SW480 (cell line): ENCODE results near the gene SASH1.

Source experiments
- DNase-seq: peaks from one replicate; pipeline ENCODE4 v3.0.0-alpha.2; 2016; ENCODE audit warnings: low spot score

Gene SASH1

DNA sequence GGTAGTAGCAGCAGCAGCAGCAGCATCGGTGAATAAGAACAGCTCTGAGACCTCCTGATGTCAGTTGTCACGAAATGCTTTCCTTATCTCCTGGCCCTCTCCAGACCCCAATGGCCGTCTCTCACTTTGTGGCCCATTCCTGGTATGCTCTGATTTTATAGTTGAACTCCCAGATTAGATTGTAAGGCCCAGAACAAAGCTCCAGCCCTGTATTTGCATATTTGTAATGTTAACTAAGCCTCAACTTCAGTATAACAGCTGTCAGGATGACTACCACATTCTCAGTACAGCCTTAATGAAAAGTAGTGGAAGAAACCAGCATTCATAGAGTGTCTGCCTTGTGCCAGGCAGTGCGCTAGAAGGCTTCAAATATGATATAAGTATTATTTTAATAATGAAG is 180.9 kb downstream of the SASH1 start:
- no peak for DNase-seq

DNA sequence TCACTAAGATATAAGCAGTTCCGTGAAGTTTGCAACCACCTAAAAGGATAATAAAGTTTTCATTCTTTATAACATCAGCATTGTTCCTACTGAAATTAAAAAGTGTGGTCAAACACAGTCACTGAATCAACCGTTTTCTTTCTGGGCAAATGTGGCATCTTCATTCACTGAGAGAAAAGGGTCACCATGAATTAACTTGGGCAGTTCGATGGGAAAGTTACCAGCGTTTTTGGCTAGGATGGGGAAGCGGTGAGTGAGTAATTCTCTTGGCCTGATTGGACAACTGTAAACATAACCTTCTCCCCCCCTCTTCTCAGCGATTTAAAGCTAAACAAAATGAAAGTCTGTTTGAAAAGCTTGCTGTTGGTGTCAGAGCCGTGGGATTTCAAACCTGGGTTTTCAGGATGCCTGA is 181.8 kb downstream of the SASH1 start:
- DNase-seq, result no peak

DNA sequence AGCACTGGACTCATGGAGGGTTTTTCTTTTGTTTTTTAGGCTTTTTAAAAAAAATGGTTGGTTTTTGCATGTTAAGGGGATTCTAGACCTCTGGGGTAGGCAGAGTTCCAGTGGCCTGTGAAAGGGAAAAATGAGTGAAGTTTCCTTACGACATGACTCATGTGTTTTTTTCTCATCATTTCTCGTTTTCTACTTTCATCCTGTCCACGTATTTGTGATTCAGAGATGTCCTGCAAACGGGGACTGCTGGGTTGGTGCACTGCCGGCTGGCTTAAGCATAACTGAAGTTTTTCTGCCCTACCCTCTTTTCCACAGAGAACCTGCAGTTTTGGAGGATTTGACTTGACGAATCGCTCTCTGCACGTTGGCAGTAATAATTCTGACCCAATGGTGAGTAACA is 182.3 kb downstream of the SASH1 start:
- no peak for DNase-seq

DNA sequence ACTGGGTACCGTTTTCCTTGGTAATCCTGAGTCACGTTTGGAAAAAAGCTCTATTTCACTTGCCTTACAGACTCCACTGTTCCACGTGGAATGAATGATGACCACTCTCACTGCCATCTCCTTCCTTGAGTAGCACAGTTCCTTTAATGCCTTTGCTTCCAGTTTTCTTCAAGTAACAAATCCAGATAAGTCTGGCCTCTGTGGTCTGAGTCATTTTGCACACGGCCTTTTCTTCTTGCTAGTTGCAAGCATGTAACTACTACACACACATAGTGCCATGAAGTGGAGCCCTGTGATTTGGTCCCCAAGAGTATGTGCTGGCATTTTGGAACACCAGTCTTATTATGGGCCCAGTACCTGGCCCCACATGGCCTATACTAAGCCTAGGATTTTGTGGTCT is 182.8 kb downstream of the SASH1 start:
- no peak for DNase-seq

- DNase-seq, result no peak
These were observed 183.5 kb downstream of the SASH1 start for GRCh38 chr6:148526145-148526544.

GRCh38 chr6:148528292-148528691 is 185.7 kb downstream of the SASH1 start:
- DNase-seq, result no peak

- DNase-seq, result no peak
These were observed 186.4 kb downstream of the SASH1 start for GRCh38 chr6:148529010-148529409.

DNA sequence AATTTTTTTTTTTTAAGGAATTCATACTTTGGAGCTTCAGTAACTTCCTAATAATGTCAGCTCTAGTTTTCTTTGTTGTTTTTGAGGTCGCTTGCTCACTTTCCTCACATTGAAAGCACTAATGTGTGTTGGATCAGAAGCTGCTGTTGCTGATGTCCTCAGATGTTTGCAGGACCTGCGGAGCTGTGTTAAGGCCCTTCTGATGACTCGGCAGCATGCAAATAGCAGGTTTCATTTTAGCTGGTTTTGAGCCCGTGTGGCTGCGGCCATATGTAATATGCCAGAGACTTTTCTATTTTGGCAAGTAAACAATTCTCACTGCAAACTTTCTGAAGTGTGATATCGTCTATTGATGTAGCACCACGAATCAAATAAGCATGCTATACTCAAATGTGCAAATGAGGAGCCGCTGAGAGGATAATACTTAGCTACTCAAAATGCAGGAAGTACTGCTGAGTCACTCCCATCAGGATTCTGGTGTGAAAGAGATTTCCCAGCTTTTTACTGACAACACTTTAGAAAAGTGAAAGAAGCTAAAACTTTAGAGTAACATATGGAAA is 187.8 kb downstream of the SASH1 start:
- no peak for DNase-seq

DNA sequence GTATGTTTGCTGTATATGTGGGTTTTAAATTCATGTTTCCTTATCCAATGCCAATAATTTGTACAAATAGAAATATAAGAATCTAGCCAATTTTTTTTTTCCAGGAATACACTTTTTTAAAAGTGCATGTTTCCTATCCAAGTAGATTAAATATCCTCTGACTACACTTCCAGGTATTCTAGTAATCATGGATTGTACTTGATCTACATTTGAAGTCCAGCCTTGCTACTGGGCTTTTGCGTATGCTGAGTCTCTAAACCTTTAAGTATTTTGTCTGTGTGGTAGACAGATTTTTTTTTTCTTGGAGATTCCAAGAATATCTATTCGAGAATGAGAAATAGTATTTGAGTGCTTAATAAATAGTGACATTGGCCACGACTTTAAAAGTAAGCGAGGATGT is 188.3 kb downstream of the SASH1 start:
- no peak for DNase-seq

DNA sequence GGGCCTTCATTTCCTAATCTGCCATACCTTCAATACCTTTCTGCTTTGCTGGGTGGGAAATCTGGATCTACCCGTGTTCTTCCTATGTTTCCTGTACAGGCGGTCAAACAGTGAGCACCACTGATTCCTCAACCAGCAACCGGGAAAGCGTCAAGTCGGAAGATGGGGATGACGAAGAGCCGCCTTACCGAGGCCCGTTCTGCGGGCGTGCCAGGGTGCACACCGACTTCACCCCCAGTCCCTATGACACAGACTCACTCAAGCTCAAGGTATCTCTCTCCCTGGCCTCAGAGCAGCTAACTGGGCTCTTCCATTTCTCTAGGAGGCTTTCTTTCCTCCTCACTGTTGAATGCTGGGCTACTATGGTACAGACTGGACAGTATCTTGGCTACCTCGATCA is 190.1 kb downstream of the SASH1 start:
- DNase-seq, result no peak

- no peak for DNase-seq
These were observed 190.9 kb downstream of the SASH1 start for GRCh38 chr6:148533309-148534107.

DNA sequence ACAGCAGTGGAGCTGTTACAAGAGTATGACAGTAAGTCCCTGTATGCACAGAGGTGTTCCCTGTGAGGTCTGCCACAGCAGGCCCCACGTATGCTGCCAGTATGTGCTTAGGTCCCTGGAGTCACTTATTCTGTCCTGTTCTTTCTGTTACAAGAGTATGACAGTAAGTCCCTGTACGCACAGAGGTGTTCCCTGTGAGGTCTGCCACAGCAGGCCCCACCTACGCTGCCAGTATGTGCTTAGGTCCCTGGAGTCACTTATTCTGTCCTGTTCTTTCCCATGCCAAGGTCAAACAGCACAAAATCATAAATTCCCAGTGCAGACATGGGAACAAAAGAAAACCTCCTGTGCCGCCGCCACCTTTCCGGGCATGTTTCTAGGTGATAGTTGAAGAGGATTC is 192.2 kb downstream of the SASH1 start:
- DNase-seq, result no peak

DNA sequence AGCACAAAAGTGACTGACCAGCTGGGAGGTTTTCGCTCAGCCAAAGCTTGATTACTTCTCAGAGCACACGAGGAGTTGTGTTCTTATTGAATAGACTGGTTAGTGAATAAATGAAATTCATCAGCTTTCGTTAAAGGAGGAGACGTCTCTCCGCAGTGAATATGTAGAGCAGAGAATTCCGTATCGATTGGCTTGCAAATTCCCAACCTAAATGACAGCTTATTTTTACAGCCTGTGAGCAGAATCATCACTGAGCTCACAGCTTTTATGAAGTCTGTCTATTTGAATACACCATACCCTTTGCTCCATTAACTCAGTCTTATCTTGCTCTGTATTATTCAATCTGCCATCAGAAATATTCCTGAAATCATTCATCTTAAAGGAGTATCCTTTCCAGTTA is 192.7 kb downstream of the SASH1 start:
- DNase-seq, result no peak

GRCh38 chr6:148535976-148536375 is 193.3 kb downstream of the SASH1 start:
- no peak for DNase-seq

GRCh38 chr6:148538261-148539190 is 195.9 kb downstream of the SASH1 start:
- no peak for DNase-seq

GRCh38 chr6:148543540-148543939 is 200.9 kb downstream of the SASH1 start:
- no peak for DNase-seq

- DNase-seq, result no peak
These were observed 201.8 kb downstream of the SASH1 start for GRCh38 chr6:148544421-148544820.

GRCh38 chr6:148545901-148546300 is 203.3 kb downstream of the SASH1 start:
- DNase-seq, result no peak

- DNase-seq, result no peak
These were observed 204.5 kb downstream of the SASH1 start for GRCh38 chr6:148547110-148547509.

DNA sequence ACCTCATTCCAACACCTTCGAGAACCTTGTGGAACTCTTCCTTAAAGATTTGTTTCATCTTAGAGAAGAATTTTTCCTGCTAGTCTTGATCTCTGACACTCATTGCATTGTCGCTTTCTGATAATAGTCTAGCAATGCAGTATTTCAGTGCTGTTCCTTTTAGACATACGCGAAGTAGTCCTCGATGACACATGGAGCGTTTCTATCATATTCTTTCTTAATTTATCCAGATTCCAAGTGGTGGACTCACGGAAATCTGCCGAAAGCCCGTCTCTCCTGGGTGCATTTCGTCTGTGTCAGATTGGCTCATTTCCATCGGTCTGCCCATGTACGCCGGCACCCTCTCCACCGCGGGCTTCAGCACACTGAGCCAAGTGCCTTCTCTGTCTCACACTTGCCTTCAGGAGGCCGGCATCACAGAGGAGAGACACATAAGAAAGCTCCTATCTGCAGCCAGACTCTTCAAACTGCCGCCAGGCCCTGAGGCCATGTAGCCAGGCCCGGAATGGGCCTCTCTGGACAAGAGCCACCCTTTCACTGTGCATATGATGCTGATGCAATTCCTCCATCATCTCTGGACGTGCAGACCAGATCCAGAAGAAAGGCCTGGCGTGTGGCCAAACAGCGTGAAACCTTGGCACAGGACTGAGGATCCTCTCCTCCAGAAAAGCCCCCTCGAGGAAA is 205.6 kb downstream of the SASH1 start:
- no peak for DNase-seq

DNA sequence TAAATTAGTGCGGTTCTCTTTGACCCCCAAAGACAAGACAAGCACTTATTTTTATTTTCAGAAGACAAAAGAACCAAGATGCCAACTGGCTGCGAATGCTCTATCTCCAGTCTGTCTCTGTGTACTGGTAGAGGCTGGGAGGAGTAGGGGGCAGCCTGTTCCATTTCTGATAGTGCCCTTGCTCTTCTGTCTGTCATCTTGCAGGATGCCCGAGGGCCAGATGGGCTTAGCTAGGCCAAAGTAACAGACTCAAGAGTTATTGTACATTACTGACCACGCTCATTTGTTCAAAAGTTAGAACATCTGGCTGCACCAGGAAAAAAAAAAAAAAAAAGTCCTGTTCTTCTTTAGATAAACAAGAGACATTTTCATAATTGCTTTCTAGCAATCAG is 206.1 kb downstream of the SASH1 start:
- no peak for DNase-seq

- DNase-seq, result no peak
These were observed 207.9 kb downstream of the SASH1 start for GRCh38 chr6:148550569-148550968.
